ENCODE data around the gene S100B.

DNA sequence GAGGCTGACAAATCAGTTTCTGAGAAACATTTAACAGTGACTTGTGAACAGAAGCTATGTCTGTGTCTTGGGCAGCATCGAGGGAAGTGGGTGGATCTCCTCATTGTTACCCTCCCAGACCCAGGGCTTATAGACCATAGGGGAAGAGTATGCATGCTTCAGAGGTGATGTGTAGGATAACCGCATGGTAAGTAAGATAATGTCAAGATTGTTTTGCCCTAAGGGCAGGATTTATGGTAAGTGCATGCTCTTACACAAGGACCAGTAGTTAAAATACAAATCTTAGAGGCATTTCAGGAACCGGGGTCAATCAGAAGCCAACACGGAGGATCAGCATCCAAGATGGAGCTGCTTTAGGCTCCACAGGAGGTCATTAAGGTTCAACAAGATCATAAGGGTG lies 22.8 kb upstream of the S100B start:
- TF ChIP-seq, protein P1, sequence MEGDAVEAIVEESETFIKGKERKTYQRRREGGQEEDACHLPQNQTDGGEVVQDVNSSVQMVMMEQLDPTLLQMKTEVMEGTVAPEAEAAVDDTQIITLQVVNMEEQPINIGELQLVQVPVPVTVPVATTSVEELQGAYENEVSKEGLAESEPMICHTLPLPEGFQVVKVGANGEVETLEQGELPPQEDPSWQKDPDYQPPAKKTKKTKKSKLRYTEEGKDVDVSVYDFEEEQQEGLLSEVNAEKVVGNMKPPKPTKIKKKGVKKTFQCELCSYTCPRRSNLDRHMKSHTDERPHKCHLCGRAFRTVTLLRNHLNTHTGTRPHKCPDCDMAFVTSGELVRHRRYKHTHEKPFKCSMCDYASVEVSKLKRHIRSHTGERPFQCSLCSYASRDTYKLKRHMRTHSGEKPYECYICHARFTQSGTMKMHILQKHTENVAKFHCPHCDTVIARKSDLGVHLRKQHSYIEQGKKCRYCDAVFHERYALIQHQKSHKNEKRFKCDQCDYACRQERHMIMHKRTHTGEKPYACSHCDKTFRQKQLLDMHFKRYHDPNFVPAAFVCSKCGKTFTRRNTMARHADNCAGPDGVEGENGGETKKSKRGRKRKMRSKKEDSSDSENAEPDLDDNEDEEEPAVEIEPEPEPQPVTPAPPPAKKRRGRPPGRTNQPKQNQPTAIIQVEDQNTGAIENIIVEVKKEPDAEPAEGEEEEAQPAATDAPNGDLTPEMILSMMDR (IDR thresholded peaks at IDR 0.05; ENCODE audit: poor library complexity) = no peak
- TF ChIP-seq EZH2 (IDR thresholded peaks at IDR 0.05; ENCODE audit: borderline replicate concordance) = no peak

All from hepatocyte (in vitro differentiated cells).